CD4-positive, alpha-beta T cell treated with Interleukin-4 for 4 hours (primary cell): ENCODE measurements around the gene VSX2.

ENCODE experiments used
- DNase-seq: peaks from one replicate; pipeline ENCODE4 v3.0.0-alpha.2; 2020

VSX2 gene

GRCh38 chr14:74302634-74303569, 63.7 kb downstream of the VSX2 start, which contains the start of gene ABCD4:
TSS of gene ABCD4 (minus strand) at chr14:74302934. CDS start at chr14:74302912, 22 bp downstream.
- DNase-seq, result peak; percentile 93

GRCh38 chr14:74308695-74309094, 69.4 kb downstream of the VSX2 start:
- DNase-seq, result no peak

- no peak for DNase-seq
These were observed 70.1 kb downstream of the VSX2 start for GRCh38 chr14:74309125-74310022.

DNA sequence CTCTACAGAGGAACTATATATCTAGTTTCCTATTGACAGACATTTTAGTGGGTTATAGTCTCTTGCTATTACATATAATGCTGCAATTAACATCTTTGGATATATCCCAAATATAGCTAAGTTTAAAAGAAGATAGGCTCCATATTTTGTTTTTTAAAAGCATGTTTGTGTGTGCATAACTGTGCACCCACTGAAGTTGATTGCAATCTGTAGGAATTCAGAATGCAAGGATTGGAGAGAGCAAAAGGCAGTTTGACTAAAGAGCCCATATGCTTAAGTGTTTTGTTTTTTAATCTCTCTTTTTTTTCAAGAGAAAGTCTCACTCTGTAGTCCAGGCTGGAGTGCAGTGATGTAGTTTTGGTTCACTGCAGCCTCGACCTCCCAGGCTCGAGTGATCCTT, 72.9 kb downstream of the VSX2 start:
- DNase-seq, result no peak
